ENCODE results near the gene HECTD1.
A peak's percentile ranks its signal among the peaks of the same experiment; 100 is the strongest.
"Not testable (repeated sequence)": the region's sequence is repeated elsewhere in the genome, so short reads cannot be mapped to it uniquely, and the experiment has no call there.

The HECTD1 gene

DNA sequence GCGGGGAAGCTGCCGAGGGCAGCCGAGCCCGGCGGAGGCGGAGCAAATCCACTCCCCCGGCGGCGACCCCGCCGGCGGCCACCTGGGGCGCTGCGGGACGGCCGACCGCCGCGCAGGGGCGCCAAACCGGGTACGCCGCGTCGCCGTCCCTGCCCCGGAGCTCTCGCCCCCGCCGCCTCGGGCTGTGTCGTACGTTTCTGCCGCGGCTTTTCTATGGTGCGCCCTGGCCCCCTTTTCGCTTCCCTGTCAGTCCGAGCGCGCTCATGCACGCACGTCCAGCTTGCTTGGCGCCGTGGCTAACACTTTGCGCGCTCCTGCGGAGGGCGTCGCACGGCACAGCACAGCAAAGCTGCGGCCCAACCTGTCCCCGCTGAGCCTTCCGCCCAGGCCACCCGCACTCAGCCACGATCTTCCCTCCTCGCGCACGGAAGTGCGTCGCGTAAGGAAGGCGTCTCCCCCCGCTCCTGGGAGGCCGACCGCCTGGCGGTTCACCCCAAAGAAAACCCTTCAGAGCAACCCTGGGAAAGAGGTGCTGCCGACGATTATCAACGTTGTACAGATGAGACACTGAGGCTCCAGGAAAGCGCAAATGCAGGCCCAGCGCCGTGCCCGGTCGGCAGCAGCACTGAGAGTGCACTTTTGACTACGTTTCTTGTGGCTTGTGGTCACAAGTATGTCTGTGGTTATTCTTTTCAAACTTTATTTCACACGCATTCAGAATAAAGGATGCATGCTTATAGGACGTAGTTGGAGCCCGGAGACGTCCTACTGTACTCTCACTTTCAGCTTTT, at the start of gene HECTD1:
TSS of gene HECTD1 (minus strand) at position 39 of the 791 bp plus-strand sequence. CDS start 1,857 bp downstream, outside the sequence.
- peak; percentile 94 for DNase-seq

- no peak for DNase-seq
Measured at GRCh38 chr14:31257244-31257553, 49.6 kb upstream of the HECTD1 start.

DNA sequence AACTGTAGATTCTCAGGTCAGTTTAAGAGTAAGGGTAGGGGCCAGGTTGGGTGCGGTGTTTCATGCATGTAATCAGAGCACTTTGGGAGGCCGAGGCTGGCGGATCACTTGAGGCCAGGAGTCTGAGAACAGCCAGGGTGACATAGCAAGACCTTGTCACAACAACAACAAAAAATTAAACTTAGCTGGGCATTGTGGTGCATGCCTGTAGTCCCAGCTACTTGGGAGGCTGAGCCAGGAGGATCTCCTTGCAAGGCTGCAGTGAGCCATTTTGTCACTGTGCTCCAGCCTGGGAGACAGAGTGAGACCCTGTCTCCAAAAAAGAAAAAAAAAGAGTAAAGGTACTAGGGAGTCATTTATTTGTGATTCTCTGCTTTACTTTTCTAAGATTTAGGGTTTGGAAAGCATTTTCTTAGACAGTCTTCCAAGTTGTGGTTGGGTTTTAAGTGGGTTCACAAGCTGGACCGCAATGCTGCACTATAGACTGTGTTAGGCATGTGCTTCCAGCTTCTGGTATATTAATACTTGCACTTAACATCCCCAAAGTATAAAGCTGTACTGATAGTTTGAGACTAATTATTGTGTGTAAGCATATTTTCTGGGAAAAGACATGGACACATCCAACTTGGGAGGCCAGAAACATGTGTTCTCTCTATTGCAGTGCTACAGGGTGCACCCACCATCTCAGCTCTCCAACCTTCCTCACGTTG, 49.1 kb upstream of the HECTD1 start:
- DNase-seq: no peak

DNA sequence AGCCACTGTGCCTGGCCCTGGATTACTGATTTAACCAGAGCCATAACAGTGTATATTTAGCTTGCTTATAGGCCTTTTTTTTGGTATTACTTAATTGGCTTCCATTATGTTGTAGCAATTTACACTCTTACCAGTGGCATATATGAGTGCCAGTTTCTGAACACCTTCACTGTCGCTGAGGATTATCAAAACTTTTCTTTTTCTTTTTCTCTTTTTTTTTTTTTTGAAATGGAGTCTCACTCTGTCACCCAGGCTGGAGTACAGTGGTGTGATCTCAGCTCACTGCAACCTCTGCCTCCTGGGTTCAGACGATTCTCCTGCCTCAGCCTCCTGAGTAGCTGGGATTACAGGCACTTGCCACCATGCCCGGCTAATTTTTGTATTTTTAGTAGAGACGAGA, 48.3 kb upstream of the HECTD1 start:
- not testable (repeated sequence) for DNase-seq

DNA sequence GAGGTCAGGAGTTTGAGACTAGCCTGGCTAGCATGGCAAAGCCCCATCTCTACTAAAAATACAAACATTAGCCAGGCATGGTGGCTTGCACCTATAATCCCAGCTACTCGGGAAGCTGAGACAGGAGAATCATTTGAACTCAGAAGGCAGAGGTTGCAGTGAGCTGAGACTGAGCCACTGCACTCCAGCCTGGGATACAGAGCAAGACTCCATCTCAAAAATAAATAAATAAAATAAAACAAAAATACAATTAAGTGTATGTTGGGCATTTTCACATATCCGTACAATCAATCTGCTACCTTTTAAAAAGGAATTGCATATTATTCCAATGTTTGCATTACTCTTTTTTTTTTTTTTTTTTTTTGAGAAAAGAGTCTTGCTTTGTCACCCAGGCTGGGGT, 47.7 kb upstream of the HECTD1 start:
- DNase-seq: no peak

- DNase-seq: no peak
Measured at GRCh38 chr14:31253746-31254471, 46.3 kb upstream of the HECTD1 start.

GRCh38 chr14:31252865-31253264, 45.3 kb upstream of the HECTD1 start:
- no peak for DNase-seq

GRCh38 chr14:31251028-31251958, 43.7 kb upstream of the HECTD1 start:
- no peak for DNase-seq

GRCh38 chr14:31244626-31245025, 37.0 kb upstream of the HECTD1 start:
- no peak for DNase-seq

GRCh38 chr14:31243860-31244259, 36.3 kb upstream of the HECTD1 start:
- no peak for DNase-seq

GRCh38 chr14:31242161-31242940, 34.8 kb upstream of the HECTD1 start:
- not testable (repeated sequence) for DNase-seq

DNA sequence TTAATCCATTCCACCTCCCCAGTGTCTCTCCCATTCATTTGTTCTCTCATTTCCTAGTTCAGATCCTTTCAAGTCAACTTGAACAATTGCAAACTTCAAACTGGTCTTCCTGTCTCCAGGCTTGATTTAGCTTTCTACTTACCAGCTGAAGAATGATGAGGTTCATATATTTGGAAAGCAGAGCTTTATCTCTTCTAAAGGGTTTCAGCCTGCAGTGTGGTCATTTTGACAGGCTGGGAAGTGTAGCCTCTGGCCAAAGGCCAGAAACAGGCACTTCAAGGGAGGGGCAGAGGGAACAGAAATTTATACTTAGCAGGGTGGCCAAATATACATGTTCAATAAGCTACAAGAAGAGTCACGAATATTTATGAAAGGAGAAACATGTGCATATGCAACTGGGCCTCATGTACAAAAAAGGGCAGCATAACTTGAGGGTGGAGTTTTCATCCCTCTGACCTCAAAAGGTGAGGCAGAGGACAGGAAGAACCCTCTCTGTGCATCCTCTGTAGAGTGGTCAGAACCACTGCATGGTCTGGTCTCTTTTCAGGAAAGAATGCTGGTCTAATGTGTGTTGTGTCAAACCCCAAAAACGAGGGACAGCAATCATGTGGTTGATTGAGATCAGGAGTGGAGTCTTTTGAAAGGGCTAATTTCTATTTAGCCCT, 34.0 kb upstream of the HECTD1 start:
- DNase-seq: no peak

GRCh38 chr14:31239741-31240140, 32.1 kb upstream of the HECTD1 start:
- no peak for DNase-seq

DNA sequence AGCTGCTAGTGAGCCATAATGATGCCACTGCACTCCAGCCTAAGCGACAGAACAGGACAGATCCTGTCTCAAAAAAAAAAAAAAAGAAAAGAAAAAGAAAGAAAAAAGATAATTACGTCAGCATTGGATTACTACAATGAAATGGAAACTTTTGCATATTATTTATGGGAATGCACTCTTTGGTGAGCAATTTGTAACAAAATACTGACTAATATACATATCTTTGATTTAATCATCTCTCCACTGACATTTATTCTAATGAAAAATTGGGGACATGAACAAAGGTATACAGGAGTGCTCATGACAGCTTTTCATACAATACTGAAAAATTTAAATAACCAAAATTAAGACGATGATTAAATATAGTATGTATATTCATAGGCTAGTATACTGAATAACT, 27.9 kb upstream of the HECTD1 start:
- no peak for DNase-seq

DNA sequence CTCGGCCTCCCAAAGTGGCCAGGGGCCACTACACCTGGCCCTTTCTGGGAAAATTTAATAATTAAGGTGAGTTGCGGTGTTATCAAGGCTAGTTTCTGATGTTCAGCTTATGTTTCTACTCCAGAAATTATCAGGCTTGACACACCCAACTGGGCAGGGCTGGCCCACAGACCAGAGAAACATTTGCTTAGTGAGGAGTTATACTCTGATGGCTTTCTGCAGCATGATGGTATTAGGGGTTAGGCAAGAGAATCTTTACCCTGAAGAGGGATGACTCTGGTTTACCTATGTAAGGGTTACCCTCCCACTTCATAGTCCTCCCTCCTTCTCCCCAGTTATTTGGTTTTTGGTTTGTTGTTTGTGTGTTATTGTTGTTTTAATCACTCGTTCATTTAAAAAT, 24.5 kb upstream of the HECTD1 start:
- no peak for DNase-seq

DNA sequence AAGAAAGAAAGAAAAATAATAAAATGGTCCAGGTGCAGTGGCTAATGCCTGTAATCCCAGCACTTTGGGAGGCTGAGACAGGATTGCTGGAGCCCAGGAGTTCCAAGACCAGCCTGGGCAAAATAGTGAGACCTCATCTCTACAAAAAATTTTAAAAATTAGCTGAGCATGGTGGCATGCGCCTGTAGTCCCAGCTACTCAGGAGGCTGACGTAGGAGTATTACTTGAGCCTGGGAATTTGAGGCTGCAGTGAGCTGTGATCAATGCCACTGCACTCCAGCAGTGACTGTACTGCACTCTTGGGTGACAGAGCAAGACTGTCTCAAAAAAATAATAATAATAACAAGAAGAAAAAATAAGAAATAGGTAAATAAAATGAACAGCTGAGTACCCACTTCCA, 23.7 kb upstream of the HECTD1 start:
- DNase-seq: not testable (repeated sequence)

DNA sequence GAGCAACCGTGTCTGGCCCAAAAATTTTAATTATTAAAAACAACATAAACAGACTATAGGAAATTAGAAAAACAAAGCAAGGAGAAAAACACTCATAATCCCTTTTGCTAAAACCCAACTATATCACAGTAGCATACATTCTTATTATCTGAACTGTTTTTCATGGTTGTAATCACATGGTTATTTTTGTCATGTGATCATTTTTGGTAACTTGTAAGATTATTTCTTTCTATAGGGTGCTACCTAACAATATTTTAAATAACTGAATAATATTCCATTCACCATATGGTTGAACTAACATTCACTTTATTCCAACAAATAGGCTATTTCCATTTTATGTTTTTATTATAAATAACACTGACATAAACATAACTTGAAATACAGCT, 23.0 kb upstream of the HECTD1 start:
- DNase-seq: no peak

DNA sequence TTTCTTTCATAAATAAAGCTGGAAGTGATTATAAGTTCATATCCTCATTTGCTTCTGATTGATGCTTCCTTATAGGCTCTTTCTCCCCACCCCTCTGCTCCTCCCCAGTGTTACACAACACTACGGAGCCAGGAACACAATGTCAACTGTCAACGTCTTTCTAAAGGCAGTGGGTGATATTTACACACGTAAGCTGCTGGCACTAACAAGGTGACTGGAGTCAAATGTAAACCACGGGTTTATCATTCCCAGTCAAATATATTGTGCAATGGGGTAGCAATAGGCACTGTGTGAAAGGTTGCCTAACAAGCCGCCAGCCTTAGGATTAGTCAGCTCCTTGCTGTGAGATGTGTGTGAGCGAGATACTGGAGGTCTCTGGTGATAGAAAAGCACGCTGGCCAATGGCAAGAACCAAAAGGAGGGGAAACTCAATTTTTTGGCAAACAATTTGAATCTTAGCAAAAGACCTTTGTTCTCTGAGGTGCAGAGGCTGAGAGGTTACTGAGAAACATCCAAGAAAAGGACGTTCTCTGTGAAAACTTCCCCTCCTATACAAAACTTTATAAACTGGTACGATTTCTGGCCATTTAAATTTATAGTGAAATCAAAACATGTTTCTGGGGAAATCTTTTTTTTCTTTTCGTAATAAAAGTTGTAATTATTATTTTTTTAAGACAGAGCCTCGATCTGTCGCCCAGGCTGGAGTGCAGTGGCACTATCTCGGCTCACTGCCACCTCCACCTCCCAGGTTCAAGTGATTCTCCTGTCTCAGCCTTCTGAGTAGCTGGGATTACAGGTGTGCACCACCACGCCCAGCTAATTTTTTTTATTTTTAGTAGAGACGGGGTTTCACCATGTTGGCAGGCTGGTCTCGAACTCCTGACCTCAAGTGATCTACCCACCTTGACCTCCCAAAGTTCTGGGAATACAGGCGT, 22.3 kb upstream of the HECTD1 start:
- DNase-seq: peak; percentile 42

- DNase-seq: no peak
Measured at GRCh38 chr14:31229009-31229408, 21.4 kb upstream of the HECTD1 start.

DNA sequence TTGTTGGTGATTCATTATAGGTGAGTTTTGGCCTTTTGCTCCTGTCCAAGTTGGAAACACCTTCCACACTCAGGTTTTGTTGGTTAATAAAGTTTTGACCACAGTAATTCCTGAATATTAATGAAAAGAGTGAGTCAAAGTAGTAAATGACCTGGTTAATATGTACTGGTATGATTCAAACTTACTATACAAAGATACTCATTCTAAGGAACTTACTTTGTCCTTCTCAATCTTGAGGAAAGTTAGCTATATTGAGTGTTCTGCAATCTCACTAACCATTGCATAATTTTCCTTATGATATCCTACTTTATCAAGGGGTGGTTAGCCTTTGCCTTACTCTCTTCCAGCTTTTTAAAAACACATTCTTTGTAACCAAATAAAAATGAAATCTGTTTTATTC, 20.9 kb upstream of the HECTD1 start:
- DNase-seq: no peak
